22Rv1 (cell line): Measurements from ENCODE around the gene RTP2.

ENCODE experiments used
- H3K27ac ChIP-seq: fragments of 450-650 bp; 2 replicates; pipeline ENCODE4 v1.5.1; 2017
- ZFX ChIP-seq: fragments of 450-650 bp; IDR thresholded peaks from 2 replicates; pipeline ENCODE4 v1.6.1; 2017; ENCODE audit warnings: antibody characterized with exemption, borderline replicate concordance
- TF ChIP-seq, protein P1 (sequence below): fragments of 450-650 bp; IDR thresholded peaks from 2 replicates; pipeline ENCODE4 v1.5.1; 2017; ENCODE audit warnings: mild to moderate bottlenecking

The RTP2 gene

DNA sequence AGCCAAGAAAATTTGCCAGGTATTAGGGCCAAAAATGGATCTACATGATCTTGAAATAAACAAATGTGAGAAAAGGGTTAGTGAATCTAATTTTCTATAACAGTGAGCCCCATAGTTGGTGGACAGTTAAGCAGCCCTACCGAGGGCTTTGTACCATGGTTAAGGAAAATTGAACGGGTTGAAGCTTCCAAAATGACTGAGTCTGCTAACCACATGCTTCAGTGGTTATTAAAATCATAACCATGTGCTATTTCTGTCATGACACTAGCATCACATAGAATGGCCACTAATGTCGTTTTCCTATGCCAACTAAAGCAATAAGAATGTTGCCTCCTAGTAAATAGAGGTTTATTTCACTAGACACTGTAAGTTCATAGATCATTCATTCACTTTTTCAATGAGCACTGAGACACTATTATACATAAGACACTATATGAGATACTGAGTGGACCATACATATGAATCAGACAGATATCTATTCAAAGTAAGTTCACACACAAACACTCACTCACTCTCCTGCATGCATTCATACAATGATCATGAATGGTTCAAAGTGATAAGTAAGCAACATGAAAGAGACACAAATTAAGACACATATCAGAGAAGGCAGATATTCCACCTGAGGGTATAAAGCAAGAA, 36.5 kb downstream of the RTP2 start:
- no peak overlapping the region for H3K27ac ChIP-seq
- TF ChIP-seq ZFX: no peak
- TF ChIP-seq, protein P1, sequence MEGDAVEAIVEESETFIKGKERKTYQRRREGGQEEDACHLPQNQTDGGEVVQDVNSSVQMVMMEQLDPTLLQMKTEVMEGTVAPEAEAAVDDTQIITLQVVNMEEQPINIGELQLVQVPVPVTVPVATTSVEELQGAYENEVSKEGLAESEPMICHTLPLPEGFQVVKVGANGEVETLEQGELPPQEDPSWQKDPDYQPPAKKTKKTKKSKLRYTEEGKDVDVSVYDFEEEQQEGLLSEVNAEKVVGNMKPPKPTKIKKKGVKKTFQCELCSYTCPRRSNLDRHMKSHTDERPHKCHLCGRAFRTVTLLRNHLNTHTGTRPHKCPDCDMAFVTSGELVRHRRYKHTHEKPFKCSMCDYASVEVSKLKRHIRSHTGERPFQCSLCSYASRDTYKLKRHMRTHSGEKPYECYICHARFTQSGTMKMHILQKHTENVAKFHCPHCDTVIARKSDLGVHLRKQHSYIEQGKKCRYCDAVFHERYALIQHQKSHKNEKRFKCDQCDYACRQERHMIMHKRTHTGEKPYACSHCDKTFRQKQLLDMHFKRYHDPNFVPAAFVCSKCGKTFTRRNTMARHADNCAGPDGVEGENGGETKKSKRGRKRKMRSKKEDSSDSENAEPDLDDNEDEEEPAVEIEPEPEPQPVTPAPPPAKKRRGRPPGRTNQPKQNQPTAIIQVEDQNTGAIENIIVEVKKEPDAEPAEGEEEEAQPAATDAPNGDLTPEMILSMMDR: no peak

DNA sequence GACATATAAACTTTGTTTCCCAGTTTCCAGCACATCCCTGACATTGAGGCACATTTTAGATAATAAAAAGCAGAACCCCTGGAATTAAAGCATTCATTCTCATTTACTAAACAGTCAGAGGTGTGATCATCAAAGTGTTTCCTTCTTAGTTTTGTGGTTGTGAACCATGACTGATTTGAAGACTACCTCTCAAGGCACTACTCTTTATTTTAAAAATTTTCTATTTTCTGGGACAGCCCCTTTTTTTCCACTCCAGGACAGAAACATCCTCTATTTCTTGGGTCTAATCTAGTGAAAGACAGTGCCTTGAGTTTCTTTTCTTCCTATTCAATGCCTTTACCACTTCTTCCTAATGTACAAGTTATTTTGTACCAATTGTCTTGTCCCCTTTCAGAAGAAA, 37.3 kb downstream of the RTP2 start:
- no peak overlapping the region for H3K27ac ChIP-seq
- no peak for TF ChIP-seq ZFX
- TF ChIP-seq, protein P1: no peak

DNA sequence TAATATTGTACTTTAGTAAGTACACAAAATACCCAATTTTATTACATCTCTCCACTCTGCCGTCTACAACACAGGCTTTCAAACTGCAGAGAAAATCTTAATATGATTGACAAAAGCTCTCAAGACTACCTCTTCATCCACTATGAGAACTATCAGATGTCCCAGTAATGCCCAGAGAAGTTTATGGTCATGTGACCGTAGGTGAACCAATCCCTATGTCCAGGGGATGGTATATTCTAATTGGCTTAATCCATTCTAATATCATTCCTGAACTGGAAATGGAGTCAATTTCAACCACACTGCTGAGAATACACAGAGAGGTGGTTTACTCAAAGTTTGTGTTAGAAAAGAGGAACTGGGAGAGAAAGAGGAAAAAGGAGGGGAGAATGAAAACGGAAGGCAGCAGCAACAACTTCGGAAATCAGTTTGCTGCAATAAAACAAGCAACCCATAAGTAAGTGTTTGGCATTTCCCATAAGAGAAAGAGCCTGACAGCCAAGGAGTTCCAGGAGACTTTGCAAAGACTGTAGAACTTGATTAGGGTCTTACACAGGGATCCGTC, 39.4 kb downstream of the RTP2 start:
- H3K27ac ChIP-seq: no peak overlapping the region
- no peak for TF ChIP-seq ZFX
- TF ChIP-seq, protein P1: no peak

DNA sequence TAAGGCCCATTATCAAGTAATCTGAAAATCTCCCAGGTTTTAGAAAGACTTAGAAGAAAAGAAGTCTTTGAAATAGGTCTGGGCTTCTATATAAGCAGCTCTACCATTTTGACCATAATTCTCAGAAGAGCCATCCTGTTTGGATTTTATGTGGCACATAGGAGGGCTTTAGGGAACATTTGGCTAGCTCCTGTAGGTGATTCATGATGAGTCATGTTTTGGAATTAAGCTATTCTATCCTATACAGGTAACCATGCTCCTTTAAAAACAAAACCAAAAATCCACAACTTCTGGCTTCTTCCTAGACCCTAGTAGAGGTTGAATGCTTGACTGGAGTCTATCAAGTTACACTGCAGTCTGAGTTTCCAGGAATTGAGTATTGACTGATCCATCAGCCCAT, 41.1 kb downstream of the RTP2 start:
- H3K27ac ChIP-seq: no peak overlapping the region
- TF ChIP-seq, protein P1: no peak
- TF ChIP-seq ZFX: no peak

DNA sequence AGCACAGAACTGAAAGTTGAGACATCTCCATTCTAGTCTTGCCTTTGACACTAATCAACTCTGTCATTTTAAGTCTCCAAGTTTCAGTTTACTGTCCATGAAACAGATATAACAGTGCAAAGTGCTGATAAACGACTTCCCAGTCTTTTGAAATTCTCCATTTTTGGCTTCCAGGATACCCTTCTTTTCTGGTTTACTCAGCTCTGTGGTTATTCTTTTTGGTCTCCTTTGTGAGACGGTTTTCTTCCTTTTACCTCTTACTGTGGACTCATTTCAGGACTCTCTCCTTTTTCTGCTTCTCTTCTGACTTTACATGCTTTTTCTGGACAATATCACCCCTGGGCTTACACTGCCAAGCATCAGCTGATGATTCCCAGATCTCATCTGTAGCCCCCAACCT, 51.1 kb downstream of the RTP2 start:
- H3K27ac ChIP-seq: no peak overlapping the region
- TF ChIP-seq, protein P1: no peak
- TF ChIP-seq ZFX: no peak
